ENCODE measurements around the gene NEK1. TPM values are rescaled to one million over a fixed set of nuclear protein-coding genes. Genes with fewer than 3 reads are reported as not detected.
A peak's percentile ranks its signal among the peaks of the same experiment; 100 is the strongest.

The NEK1 gene
- total and polyA plus RNA-seq, 7 donors = 3.9 to 19.1 (median 16.1) TPM

DNA sequence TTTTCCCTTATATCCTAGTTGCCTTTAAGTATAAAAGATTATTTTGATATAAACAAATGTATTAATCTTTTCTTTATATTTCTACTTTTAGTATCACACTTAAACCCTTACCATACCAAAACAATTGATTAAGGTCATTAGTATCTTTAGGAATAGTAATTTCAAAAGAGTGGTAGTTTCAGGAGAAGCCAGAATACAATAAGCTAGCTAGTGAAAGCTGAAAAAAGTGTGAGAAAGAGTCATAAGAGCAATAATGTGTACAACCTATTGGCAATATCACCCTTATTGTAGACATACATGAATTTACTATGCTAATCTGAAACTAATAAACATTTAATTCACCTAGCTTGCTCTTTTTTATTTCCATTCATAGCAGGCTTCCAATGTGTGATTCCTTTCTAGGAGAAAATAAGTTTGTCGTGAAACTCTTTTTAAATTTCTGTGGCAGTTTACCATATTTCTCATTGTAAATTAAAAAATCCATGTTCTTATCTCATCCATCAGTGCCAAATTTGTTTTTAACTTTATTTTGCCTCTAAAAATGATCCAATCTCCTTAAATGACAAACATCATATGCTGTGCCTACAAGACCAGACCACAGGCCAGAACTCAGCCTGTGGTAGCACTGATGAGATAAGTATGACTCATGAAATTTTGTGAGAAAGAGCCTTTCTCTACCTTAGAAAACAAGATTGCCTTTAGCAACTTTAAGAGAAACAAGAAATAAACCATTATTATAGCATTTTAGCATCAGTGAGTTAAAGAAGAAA is 8.1 kb downstream of the NEK1 start:
- Histone ChIP-seq H3K4me1 (peaks cover 0 to 3% (median 0%) of the 10 kb centered on the region in 4 donors), H3K27me3 (no peaks in the 10 kb centered on the region), H3K27ac (peak overlapping the region in 1 of 4 donors; percentile 20), H3K9me3 (no peaks in the 10 kb centered on the region), H3K36me3 (peaks cover 0 to 23% (median 0%) of the 10 kb centered on the region in 4 donors), H3K4me3 (no peak overlapping the region)
- WGBS, 2 donors = 39 to 42% methylated on average over 1 of the region's 1 CpG
- intact Hi-C loops (cut with DNase I) = no loop called here
- TF ChIP-seq EP300 (IDR thresholded peaks at IDR 0.05) (no peak), POLR2AphosphoS5 (IDR thresholded peaks at IDR 0.05) (no peak), POLR2A (IDR thresholded peaks at IDR 0.05) (no peak)
- TF ChIP-seq, protein P1, sequence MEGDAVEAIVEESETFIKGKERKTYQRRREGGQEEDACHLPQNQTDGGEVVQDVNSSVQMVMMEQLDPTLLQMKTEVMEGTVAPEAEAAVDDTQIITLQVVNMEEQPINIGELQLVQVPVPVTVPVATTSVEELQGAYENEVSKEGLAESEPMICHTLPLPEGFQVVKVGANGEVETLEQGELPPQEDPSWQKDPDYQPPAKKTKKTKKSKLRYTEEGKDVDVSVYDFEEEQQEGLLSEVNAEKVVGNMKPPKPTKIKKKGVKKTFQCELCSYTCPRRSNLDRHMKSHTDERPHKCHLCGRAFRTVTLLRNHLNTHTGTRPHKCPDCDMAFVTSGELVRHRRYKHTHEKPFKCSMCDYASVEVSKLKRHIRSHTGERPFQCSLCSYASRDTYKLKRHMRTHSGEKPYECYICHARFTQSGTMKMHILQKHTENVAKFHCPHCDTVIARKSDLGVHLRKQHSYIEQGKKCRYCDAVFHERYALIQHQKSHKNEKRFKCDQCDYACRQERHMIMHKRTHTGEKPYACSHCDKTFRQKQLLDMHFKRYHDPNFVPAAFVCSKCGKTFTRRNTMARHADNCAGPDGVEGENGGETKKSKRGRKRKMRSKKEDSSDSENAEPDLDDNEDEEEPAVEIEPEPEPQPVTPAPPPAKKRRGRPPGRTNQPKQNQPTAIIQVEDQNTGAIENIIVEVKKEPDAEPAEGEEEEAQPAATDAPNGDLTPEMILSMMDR (IDR thresholded peaks at IDR 0.05) = no peak
- no peak for DNase-seq

DNA sequence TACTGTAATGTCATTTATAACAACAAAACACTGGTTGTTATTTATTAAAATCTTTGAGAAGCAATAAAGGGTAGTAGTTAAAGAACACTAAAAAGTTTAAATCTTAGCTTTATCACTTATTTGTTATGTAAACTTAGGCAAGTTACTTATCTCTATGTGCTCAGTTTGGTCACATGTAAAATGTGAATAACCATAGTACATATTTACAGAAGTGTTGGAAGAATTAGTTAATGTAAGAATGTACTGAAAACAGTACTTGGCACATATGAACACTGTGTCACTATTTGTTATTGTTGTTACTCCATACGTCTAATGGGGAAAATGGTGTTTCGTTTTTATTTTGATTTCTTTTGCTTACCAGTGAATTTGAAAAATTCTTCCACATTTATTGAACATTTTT is 9.1 kb downstream of the NEK1 start:
- WGBS, 2 donors = 94 to 97% methylated on average over 2 of the region's 2 CpGs
- no peak overlapping the region for H3K4me3 ChIP-seq
- no peaks in the 10 kb centered on the region for H3K9me3 ChIP-seq
- peaks cover 0 to 3% (median 0%) of the 10 kb centered on the region in 4 donors for H3K4me1 ChIP-seq
- peaks cover 0 to 23% (median 0%) of the 10 kb centered on the region in 4 donors for H3K36me3 ChIP-seq
- DNase-seq = no peak
- H3K27ac ChIP-seq = no peak overlapping the region
- H3K27me3 ChIP-seq = no peaks in the 10 kb centered on the region
- intact Hi-C loops (cut with DNase I) = no loop called here
- no peak for TF ChIP-seq POLR2A (IDR thresholded peaks at IDR 0.05)
- TF ChIP-seq EP300 (IDR thresholded peaks at IDR 0.05) = no peak
- no peak for TF ChIP-seq POLR2AphosphoS5 (IDR thresholded peaks at IDR 0.05)
- TF ChIP-seq, protein P1 (IDR thresholded peaks at IDR 0.05) = no peak

DNA sequence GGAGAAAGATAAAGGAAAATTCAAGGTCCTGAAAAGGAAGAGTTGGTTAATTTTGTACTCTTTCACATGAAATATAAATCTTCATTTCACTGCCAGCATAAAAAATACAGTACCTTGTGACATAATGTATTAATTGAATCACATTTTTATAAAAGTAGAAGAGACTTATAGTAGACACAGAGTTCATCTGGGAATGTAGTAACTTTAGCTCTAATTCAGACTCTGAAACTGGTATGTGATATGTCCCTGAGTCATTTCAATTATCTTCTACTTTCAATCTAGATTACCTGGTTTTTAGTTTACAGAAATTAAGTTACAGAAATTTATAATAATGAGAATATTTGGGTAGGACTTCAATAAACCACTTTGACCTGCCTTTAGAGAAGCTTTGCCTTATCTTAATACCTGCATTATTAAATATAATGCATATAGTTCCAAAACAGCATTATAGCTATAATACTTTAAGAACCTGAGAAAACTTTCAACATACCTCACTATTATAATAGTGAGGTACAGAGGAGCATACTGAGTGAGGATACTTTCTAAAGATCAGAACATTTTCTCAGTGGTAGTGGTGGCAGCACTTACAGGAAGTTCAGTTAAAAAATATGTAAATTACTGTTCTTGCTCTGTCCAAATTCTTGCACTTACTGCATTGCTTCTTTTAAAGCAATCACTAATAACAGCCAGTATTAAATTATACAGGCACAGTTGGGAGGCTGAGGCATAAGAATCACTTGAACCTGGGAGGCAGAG is 11.2 kb downstream of the NEK1 start:
- intact Hi-C loops (cut with DNase I) = no loop called here
- TF ChIP-seq POLR2A (IDR thresholded peaks at IDR 0.05) (no peak), EP300 (IDR thresholded peaks at IDR 0.05) (no peak), POLR2AphosphoS5 (IDR thresholded peaks at IDR 0.05) (no peak)
- TF ChIP-seq, protein P1 (IDR thresholded peaks at IDR 0.05) = no peak

DNA sequence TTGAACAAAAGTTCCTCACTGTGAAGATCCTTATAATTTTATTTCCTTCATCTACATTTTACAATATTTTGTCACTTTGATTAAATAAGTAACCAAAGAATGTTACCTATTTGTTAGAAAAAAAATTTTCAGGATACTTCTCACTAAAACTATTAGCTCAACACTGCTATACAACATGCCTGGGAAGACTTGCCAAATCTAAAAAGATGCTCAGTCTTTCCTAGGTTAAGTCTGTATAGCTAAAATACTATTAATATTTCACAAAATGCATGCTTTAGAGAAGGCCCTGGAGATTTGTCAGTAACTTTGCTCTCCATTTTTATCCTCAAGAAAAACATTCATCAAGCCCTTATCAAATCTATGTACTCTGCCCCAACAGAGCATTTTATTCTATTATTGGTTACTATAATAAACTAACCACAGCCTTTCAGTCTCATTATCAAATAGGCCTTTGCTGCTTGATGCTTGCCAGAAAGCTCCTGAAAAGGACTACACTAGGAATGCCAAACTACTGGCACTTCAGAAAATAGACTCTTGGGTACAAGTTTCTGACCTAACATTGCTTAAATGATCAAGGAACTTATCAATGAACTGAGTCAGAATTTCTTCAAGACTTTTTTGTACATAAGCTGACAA is 17.7 kb downstream of the NEK1 start:
- no peak overlapping the region for H3K27ac ChIP-seq
- intact Hi-C loops (cut with DNase I) = no loop called here
- TF ChIP-seq EP300 (IDR thresholded peaks at IDR 0.05) (no peak), POLR2A (IDR thresholded peaks at IDR 0.05) (no peak), POLR2AphosphoS5 (IDR thresholded peaks at IDR 0.05) (no peak)
- TF ChIP-seq, protein P1 (IDR thresholded peaks at IDR 0.05) = no peak
- no peaks in the 10 kb centered on the region for H3K27me3 ChIP-seq
- no peak for DNase-seq
- no peak overlapping the region for H3K4me3 ChIP-seq
- H3K36me3 ChIP-seq = peaks cover 0 to 32% (median 0%) of the 10 kb centered on the region in 4 donors
- H3K9me3 ChIP-seq = no peaks in the 10 kb centered on the region
- no peaks in the 10 kb centered on the region for H3K4me1 ChIP-seq

More for the DNA sequence above, 11.2 kb downstream of the NEK1 start:
- H3K4me3 ChIP-seq = no peak overlapping the region
- peaks cover 0 to 37% (median 0%) of the 10 kb centered on the region in 4 donors for H3K36me3 ChIP-seq
- H3K27me3 ChIP-seq = no peaks in the 10 kb centered on the region
- no peaks in the 10 kb centered on the region for H3K9me3 ChIP-seq
- no peak for DNase-seq
- peaks cover 0 to 3% (median 0%) of the 10 kb centered on the region in 4 donors for H3K4me1 ChIP-seq
- H3K27ac ChIP-seq = no peak overlapping the region
